Brain microvascular endothelial cell (primary cell): Measurements from ENCODE around the gene PGRMC2.

Experiments used
- DNase-seq: peaks from one replicate; pipeline ENCODE4 v3.0.0-alpha.2; 2020
- H3K27ac ChIP-seq: fragments of 250-450 bp; sonication (Bioruptor Pico); 2 replicates; pipeline ENCODE4 v1.5.1; 2020; ENCODE audit warnings: mild to moderate bottlenecking, moderate library complexity
- H3K27me3 ChIP-seq: fragments of 250-450 bp; sonication (Bioruptor Pico); replicated peaks from 2 replicates; pipeline ENCODE4 v1.5.1; 2020; ENCODE audit warnings: mild to moderate bottlenecking
- H3K36me3 ChIP-seq: fragments of 250-450 bp; sonication (Bioruptor Pico); replicated peaks from 2 replicates; pipeline ENCODE4 v1.5.1; 2020; ENCODE audit warnings: mild to moderate bottlenecking
- H3K4me3 ChIP-seq: 2 replicates; pipeline ENCODE4 v1.5.1; 2011; ENCODE audit warnings: low read depth, mild to moderate bottlenecking, control low read depth, low read length, moderate library complexity
- in situ Hi-C: cut with HindIII; loops from 2 replicates; pipeline ENCODE4 v1.10.0; 2017; ENCODE audit warnings: low sequenced_read_pairs, low pct_ligation_motif_present
- TF ChIP-seq, protein P1 (sequence below): IDR thresholded peaks from 2 replicates; pipeline ENCODE4 v1.5.1; 2011; ENCODE audit warnings: low read depth, mild to moderate bottlenecking, moderate library complexity, low read length, control low read depth, inconsistent platforms; ENCODE audit errors: missing control alignments

The PGRMC2 gene

GRCh38 chr4:128298852-128299251, 11.2 kb upstream of the PGRMC2 start:
- in situ Hi-C loops, result no loop called here
- Histone ChIP-seq H3K36me3 (no peaks in the 10 kb centered on the region), H3K27ac (no peak overlapping the region), H3K27me3 (no peaks in the 10 kb centered on the region), H3K4me3 (no peak overlapping the region)
- no peak for DNase-seq
- TF ChIP-seq, protein P1, sequence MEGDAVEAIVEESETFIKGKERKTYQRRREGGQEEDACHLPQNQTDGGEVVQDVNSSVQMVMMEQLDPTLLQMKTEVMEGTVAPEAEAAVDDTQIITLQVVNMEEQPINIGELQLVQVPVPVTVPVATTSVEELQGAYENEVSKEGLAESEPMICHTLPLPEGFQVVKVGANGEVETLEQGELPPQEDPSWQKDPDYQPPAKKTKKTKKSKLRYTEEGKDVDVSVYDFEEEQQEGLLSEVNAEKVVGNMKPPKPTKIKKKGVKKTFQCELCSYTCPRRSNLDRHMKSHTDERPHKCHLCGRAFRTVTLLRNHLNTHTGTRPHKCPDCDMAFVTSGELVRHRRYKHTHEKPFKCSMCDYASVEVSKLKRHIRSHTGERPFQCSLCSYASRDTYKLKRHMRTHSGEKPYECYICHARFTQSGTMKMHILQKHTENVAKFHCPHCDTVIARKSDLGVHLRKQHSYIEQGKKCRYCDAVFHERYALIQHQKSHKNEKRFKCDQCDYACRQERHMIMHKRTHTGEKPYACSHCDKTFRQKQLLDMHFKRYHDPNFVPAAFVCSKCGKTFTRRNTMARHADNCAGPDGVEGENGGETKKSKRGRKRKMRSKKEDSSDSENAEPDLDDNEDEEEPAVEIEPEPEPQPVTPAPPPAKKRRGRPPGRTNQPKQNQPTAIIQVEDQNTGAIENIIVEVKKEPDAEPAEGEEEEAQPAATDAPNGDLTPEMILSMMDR, result no peak

- DNase-seq, result no peak
- H3K4me3 ChIP-seq, result no peak overlapping the region
- no peak overlapping the region for H3K27ac ChIP-seq
- H3K27me3 ChIP-seq, result no peaks in the 10 kb centered on the region
- in situ Hi-C loops, result no loop called here
- TF ChIP-seq, protein P1, result no peak
- H3K36me3 ChIP-seq, result no peaks in the 10 kb centered on the region
These were observed 10.6 kb upstream of the PGRMC2 start for GRCh38 chr4:128298146-128298758.

- Histone ChIP-seq H3K4me3 (no peak overlapping the region), H3K27me3 (no peaks in the 10 kb centered on the region), H3K36me3 (no peaks in the 10 kb centered on the region), H3K27ac (no peak overlapping the region)
- DNase-seq, result no peak
- TF ChIP-seq, protein P1, result no peak
- in situ Hi-C loops, result no loop called here
These were observed 7.6 kb upstream of the PGRMC2 start for GRCh38 chr4:128295255-128295654.

DNA sequence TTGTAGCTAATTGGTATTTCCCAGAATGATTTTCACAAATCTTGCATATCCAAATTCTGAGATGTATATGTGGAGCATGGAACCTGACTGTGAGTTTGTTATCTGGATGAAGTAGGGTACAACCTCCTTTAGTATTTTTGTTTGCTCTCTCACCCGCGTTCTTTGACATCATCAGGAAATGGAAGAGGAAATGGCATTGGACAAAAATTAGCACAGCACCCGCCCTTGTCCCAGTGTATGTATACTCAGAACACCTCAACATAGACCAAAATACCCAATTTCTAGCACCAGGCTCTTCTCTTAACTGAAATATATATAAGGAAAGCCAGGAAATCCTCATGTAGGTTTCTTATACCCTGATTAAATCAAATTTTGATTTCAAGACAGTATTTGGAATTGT, 6.9 kb upstream of the PGRMC2 start:
- H3K36me3 ChIP-seq, result no peaks in the 10 kb centered on the region
- TF ChIP-seq, protein P1, result no peak
- no peak for DNase-seq
- no peak overlapping the region for H3K27ac ChIP-seq
- H3K27me3 ChIP-seq, result no peaks in the 10 kb centered on the region
- H3K4me3 ChIP-seq, result no peak overlapping the region
- in situ Hi-C loops, result no loop called here

GRCh38 chr4:128292349-128292748, 4.7 kb upstream of the PGRMC2 start:
- TF ChIP-seq, protein P1, result no peak
- H3K36me3 ChIP-seq, result no peaks in the 10 kb centered on the region
- no peak overlapping the region for H3K27ac ChIP-seq
- in situ Hi-C loops, result no loop called here
- H3K4me3 ChIP-seq, result no peak overlapping the region
- DNase-seq, result no peak
- no peaks in the 10 kb centered on the region for H3K27me3 ChIP-seq

DNA sequence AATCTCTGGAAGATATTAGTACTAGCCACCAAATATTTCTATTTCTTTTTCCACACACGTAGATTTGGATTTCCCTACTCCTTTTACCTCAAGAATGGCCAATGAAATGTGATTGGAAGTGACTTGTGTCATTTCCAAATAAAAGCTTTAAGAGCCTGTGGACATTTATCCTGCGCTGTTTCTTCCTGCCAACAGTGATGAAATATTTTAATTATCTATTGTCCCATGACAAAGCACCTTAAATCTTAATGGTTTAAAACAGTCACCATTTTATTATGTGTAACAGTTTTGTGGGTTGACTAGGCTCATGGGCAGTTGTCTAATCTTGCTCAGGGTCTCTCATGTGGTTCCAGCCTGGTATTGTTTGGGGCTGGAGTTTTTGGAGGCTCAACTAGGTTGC, 3.5 kb upstream of the PGRMC2 start:
- H3K36me3 ChIP-seq, result no peaks in the 10 kb centered on the region
- H3K27ac ChIP-seq, result no peak overlapping the region
- DNase-seq, result no peak
- TF ChIP-seq, protein P1, result no peak
- in situ Hi-C loops, result no loop called here
- H3K27me3 ChIP-seq, result no peaks in the 10 kb centered on the region
- no peak overlapping the region for H3K4me3 ChIP-seq
